ENCODE measurements around the gene OSGEP. TPM values are rescaled to one million over a fixed set of nuclear protein-coding genes. Genes with fewer than 3 reads are reported as not detected.

OSGEP gene
- total RNA-seq, 1 experiment from 2014 or later, result 46.2 TPM

DNA sequence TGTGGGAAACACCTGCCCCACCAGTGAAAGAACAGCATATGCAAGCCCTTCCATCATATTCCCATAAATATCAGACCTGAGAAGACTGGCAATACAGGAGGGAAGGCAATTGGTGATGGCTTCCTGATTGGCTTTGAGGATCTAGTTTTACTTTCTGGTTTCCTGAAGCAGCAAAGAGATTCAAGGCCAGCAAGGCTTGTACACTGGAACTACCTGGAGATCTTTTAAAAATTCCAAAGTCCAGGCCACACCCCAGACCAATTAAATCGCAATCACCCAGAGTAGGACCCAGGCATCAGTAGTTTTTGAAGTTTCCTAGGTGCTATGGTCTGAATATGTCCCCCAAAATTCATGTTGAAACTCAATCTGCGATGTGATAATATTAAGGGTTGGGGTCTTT, 38.4 kb downstream of the OSGEP start:
- Mint-ChIP-seq H3K27me3 (ENCODE audit: unreplicated experiment) (no peaks in the 10 kb centered on the region), H3K9me3 (ENCODE audit: low read depth, unreplicated experiment) (no peaks in the 10 kb centered on the region), H3K27ac (ENCODE audit: unreplicated experiment) (peak overlapping the region; percentile 18), H3K4me3 (ENCODE audit: low read depth, unreplicated experiment) (no peak overlapping the region), H3K4me1 (ENCODE audit: low read depth, unreplicated experiment) (peaks cover 31% of the 10 kb centered on the region), H3K36me3 (ENCODE audit: insufficient read depth, unreplicated experiment) (peaks cover 25% of the 10 kb centered on the region)
- TF ChIP-seq, protein P1, sequence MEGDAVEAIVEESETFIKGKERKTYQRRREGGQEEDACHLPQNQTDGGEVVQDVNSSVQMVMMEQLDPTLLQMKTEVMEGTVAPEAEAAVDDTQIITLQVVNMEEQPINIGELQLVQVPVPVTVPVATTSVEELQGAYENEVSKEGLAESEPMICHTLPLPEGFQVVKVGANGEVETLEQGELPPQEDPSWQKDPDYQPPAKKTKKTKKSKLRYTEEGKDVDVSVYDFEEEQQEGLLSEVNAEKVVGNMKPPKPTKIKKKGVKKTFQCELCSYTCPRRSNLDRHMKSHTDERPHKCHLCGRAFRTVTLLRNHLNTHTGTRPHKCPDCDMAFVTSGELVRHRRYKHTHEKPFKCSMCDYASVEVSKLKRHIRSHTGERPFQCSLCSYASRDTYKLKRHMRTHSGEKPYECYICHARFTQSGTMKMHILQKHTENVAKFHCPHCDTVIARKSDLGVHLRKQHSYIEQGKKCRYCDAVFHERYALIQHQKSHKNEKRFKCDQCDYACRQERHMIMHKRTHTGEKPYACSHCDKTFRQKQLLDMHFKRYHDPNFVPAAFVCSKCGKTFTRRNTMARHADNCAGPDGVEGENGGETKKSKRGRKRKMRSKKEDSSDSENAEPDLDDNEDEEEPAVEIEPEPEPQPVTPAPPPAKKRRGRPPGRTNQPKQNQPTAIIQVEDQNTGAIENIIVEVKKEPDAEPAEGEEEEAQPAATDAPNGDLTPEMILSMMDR (IDR thresholded peaks at IDR 0.05; ENCODE audit: unreplicated experiment), result no peak
- intact Hi-C loops (cut with micrococcal nuclease; ENCODE audit: unreplicated experiment), result loop anchor here (5.0 kb wide), 4 partner anchors 74 to 266 kb away; partner anchors contain the start of genes PARP2 and RNASE4
- no TSS peak for BruUV-seq (replicated peaks)
- DNase-seq, result no peak
- CTCF ChIA-PET, result interaction anchor here (1.0 to 2.1 kb wide), 5 partner anchors 39 to 190 kb away, joined by 4 to 14 read pairs (median 6); partner anchors contain the start of genes APEX1, OSGEP, PARP2 and PIP4P1

DNA sequence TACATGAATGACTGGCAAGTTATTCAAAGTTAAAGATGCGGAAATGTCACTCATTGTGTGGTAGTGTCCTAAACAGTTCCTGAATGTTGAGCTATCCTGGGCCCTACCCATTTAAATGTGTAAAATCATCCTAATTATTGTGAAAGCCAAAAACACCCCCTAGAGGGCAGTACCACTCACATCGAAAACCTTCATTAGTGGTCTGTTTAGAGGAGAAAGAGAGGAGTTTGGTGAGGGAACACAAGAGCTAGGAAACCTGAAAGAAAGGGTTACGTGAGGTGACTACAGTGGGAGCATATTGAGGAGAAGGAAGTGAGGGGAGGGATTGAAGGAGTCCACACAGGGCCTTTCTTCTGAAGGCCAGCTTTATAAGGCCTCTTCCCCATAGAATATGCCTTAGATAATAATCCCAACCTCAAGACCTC, 38.8 kb downstream of the OSGEP start:
- H3K27me3 Mint-ChIP-seq (ENCODE audit: unreplicated experiment), result no peaks in the 10 kb centered on the region
- CTCF ChIA-PET, result interaction anchor here (0.7 to 2.1 kb wide), 8 partner anchors 15 to 198 kb away, joined by 3 to 14 read pairs (median 5); partner anchors contain the start of genes APEX1, OSGEP, PARP2 and PIP4P1
- peaks cover 28% of the 10 kb centered on the region for H3K36me3 Mint-ChIP-seq (ENCODE audit: insufficient read depth, unreplicated experiment)
- H3K27ac Mint-ChIP-seq (ENCODE audit: unreplicated experiment), result peak overlapping the region; percentile 18
- peak; percentile 55 for DNase-seq
- BruUV-seq (replicated peaks), result no TSS peak
- TF ChIP-seq, protein P1 (IDR thresholded peaks at IDR 0.05; ENCODE audit: unreplicated experiment), result peak; percentile 30
- H3K9me3 Mint-ChIP-seq (ENCODE audit: low read depth, unreplicated experiment), result no peaks in the 10 kb centered on the region
- peaks cover 36% of the 10 kb centered on the region for H3K4me1 Mint-ChIP-seq (ENCODE audit: low read depth, unreplicated experiment)
- intact Hi-C loops (cut with micrococcal nuclease; ENCODE audit: unreplicated experiment), result loop anchor here (2.0 to 5.0 kb wide), 5 partner anchors 39 to 267 kb away; partner anchors contain the start of genes APEX1, OSGEP, PARP2 and RNASE4
- no peak overlapping the region for H3K4me3 Mint-ChIP-seq (ENCODE audit: low read depth, unreplicated experiment)

DNA sequence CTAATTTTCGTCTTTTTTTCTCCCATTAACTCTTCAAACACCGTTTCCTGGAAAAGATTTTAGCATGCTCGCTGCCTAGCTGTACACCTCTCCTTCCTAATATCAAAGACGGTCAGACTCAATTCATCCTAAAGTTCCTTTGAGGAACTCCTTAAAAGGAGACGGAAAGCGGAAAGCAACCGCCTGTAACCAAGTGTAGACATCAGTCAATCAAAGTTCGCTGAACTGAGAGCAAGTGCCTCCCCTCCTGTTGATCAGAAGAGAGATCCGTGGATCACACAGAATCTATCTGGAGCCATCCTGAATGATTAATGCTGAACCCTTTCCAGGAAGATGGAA, 40.9 kb downstream of the OSGEP start:
- TF ChIP-seq, protein P1 (IDR thresholded peaks at IDR 0.05; ENCODE audit: unreplicated experiment), result no peak
- Mint-ChIP-seq H3K4me3 (ENCODE audit: low read depth, unreplicated experiment) (peak overlapping the region; percentile 76), H3K36me3 (ENCODE audit: insufficient read depth, unreplicated experiment) (peaks cover 28% of the 10 kb centered on the region), H3K27me3 (ENCODE audit: unreplicated experiment) (no peaks in the 10 kb centered on the region), H3K4me1 (ENCODE audit: low read depth, unreplicated experiment) (peaks cover 27% of the 10 kb centered on the region), H3K9me3 (ENCODE audit: low read depth, unreplicated experiment) (no peaks in the 10 kb centered on the region), H3K27ac (ENCODE audit: unreplicated experiment) (peak overlapping the region; percentile 83)
- DNase-seq, result no peak
- BruUV-seq (replicated peaks), result TSS peak; percentile 92
- CTCF ChIA-PET, result no interaction called here
- intact Hi-C loops (cut with micrococcal nuclease; ENCODE audit: unreplicated experiment), result loop anchor here (2.0 kb wide), 1 partner anchor 41 kb away; the partner anchor contains the start of genes APEX1 and OSGEP

DNA sequence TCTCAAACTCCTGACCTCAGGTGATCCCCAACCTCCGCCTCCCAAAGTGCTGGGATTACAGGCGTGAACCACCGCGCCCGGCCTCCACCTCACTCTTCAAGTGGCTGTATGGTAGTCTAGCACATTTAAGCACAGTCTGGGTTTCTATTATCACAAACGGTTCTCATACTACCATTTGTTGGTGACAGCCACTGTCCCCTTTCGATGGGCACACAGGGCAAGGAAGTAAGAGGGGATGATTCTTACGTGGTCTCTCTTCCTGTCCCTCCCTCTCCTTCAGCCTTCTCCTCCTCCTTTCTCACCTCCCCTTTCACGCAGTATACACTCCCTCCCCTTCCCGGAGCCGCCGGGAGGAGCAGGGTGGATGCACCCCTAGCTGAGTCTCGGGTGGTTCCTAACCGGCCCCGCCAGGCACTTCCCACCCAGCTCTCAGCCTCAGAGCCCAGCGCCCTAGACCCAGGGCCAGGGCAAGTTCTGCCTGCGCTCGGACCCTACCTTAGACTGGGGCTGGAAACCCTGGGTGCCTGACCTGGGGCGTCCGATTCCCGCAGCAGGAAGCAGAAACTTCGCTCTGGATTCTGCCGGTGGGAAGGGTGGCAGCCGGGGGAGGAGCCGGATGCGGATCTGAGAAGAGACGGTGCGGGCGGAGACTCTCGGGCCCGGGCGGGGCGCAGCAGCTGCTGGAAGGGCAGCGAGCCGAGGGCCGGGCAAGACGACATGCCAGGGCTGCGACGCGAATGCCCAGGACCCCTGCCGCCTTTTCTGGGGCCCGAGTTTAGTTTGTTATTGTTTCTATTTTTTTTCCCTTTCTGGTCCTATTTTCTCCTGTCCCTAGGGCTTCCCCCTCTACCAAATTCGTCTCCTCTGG, 41.5 kb downstream of the OSGEP start, which contains the start of gene TEP1:
Gene TEP1 (minus strand): TSS at position 626 of the 868 bp plus-strand sequence. CDS start 5,062 bp downstream, outside the sequence.
- peak; percentile 86 for DNase-seq
- CTCF ChIA-PET, result interaction anchor here (0.6 kb wide), 1 partner anchor 227 kb away, joined by 3 read pairs; no protein-coding TSS in a partner anchor
- peak within 1 kb of the TSS; percentile 83 for H3K27ac Mint-ChIP-seq (ENCODE audit: unreplicated experiment)
- peak within 1 kb of the TSS; percentile 76 for H3K4me3 Mint-ChIP-seq (ENCODE audit: low read depth, unreplicated experiment)
- TF ChIP-seq, protein P1 (IDR thresholded peaks at IDR 0.05; ENCODE audit: unreplicated experiment), result no peak
- no TSS peak for BruUV-seq (replicated peaks)
- peaks cover 21% of the 10 kb centered on the region for H3K4me1 Mint-ChIP-seq (ENCODE audit: low read depth, unreplicated experiment)
- no peaks in the 10 kb centered on the region for H3K9me3 Mint-ChIP-seq (ENCODE audit: low read depth, unreplicated experiment)
- intact Hi-C loops (cut with micrococcal nuclease; ENCODE audit: unreplicated experiment), result no loop called here
- no peaks in the 10 kb centered on the region for H3K27me3 Mint-ChIP-seq (ENCODE audit: unreplicated experiment)
- H3K36me3 Mint-ChIP-seq (ENCODE audit: insufficient read depth, unreplicated experiment), result peaks cover 28% of the 10 kb centered on the region
